Kidney capillary endothelial cell (primary cell): ENCODE results near the gene TCAP.

Experiments
- DNase-seq: peaks from one replicate; pipeline ENCODE4 v3.0.0-alpha.2; 2018; ENCODE audit warnings: low spot score

Gene TCAP

GRCh38 chr17:39664581-39665561, at the start of gene TCAP:
Gene TCAP (plus strand): TSS chr17:39665349. CDS start chr17:39665360, 11 bp downstream.
- no peak for DNase-seq

GRCh38 chr17:39615434-39615833, 49.7 kb upstream of the TCAP start:
- no peak for DNase-seq

DNA sequence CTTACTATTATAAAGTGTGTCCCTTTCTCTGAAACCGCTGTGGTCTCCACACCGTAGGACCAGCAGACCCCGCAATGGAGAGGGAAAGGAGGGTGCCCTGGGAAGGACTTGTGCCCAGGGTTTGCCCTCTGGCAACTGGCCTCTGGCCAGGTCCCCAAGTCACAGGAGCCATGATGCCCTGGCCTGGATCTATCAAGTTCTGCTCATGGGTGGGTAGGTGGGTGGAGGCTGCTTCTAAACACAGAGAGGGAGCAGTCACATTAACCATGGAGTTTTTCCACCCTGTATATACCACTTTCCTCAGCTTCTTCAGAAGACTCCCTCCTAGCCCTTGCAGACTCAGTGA, 48.1 kb upstream of the TCAP start:
- no peak for DNase-seq

DNA sequence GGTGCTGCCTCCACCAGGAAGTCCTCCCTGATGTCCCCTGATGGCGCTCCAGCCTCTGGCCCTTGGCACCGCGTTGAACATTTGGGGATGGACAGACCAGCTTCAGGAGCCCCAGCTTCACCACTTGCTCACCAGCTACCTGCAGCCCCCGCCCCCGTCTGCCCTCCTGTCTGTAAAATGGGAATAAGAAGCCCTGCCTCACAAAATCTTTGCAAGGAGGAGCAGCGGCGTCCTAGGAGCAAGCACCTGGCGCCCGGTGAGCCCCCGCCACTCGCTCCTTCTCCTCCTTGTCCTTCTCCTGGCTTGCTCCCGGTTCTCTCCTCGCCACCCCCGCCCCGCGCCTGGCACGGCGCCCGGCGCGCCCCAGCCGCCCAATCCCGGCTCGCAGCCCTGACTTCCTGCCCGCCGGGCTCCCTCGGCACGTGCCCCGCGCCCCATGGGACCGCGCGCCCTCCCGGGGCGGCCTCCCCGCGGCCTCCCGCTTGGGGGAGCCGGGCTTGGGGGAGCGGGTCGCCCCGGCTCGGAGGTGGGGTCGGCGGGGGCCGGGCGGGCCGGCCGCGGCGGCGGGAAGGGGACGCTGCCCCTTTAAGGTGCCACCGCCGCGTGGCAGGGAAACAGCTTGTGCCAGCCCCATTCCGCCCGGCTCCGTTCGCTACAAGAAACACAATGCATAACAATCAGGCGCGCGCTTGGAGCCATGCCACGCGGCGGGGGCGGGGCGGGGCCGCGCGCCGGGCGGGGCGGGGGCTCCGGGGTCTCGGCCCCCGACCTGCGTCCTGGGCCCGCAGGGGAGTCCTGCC, 47.5 kb upstream of the TCAP start:
- DNase-seq: peak; percentile 30

GRCh38 chr17:39618246-39618913, 46.8 kb upstream of the TCAP start:
- no peak for DNase-seq

- DNase-seq: no peak
Measured at GRCh38 chr17:39618956-39619785, 46.0 kb upstream of the TCAP start.

GRCh38 chr17:39619786-39620101, 45.4 kb upstream of the TCAP start:
- no peak for DNase-seq

GRCh38 chr17:39621523-39622379, 43.4 kb upstream of the TCAP start:
- DNase-seq: peak; percentile 67

DNA sequence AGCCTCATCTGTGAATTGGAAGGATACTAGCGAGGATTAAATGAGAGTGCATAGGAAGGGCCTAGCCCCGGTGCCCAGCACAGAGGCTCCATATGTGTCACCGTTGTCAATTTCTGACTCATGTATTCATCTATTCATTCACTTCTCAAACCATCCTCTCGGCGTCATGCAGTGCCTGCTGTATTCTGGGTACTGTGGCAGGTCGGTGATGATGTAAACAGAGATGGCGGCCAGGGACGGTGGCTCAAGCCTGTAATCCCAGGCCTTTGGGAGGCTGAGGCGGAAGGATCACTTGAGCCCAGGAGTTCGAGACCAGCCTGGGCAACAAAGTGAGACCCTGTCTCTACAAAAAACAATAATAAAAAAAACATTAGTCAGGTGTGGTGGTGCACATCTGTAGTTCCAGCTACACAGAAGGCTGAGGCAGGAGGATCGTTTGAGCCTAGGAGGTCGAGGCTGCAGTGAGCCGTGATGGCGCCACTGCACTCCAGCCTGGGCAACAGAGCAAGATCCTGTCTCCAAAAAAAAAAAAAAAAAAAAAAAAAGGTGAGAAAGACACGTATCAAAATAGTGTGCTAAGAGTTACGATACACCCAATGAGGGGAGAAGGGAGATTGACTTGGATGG, 42.7 kb upstream of the TCAP start:
- DNase-seq: no peak

DNA sequence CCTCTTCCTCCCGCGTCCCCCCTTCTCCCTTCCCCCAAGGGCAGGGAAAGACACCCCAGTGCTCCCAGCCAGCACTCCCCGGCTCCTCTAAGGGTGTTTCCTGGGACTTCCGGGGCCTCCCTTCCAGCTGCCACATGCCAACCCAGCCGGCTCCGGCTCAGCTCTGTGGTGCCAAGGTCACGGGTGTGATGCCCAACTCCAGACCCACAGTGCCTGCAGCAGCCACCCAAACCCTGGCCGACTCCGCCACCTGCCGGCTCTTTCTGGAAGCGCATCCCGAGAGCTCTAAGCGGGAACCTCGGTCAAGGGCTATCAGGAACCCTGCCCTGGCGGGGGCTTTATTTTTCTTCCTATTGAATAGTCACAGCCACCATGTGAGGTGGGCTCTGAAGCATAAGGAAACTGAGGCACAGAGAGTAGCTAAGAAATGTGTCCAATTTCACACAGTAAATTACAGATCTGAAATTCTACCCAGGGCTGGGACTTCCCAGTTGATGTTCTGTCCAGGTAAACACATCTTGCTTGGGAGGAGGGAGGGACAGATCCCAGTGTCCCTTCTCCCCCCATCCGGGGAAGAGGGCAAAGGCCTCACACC, 41.7 kb upstream of the TCAP start:
- peak; percentile 68 for DNase-seq

DNA sequence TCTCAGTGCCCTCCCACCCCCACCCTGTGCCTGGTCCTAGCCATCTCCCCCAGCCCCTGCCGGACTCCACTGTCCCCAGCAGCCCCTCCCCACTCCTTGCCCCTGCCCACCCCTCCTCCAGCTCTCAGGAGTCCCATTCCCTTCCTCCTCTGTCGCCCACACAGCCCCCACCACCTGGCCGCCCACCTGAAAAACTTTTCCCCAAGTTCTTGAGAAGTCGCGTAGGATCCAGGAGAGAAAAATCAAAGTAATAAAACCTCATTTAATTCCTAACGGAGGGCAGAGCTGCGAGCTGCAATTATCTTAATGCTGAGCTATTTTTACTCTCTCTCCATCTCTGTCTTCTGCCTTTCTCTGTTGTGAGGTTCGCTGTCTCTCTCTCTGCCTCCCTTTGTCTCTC, 40.8 kb upstream of the TCAP start:
- DNase-seq: no peak

- no peak for DNase-seq
Measured at GRCh38 chr17:39625198-39625785, 39.9 kb upstream of the TCAP start.

DNA sequence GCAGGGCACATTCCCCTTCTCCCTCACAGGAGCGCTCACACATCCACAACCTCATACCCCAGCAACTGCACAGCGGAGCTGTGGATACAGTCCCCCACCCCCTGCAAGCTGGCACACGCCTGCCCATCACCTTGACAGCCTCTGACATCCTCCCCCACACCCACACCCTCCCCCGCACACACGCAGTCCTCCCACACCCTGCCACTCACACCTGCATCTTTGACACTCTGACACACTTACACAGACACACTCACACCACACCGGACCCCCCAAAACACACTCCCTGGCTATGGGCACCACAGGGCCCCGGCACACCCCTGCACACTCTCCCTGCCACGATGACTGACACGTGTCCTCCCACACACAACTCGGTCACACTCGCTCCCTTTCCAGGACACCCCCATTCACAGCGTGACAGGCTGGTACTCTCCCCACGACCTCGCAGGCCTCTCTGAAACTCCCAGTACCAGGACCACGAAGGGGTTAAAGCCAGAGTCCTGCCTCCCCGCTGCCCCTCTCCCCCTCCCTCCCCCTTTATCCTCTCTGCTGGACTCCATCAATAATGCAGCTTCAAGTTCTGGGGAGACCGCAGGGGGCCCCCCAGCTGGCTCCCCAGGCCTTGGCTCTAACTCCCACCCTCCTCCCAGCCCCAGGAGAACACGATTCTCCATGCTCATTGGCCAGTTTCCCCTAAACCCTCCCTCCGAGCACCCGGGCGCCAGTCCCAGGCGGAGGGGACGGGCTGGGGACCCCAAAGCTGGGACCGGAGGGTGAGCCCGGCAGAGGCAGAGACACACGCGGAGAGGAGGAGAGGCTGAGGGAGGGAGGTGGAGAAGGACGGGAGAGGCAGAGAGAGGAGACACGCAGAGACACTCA, 38.7 kb upstream of the TCAP start, which contains the start of gene PPP1R1B:
Gene PPP1R1B, plus strand, starts transcription at position 782 of the 876 bp plus-strand sequence. CDS start 441 bp downstream, outside the sequence.
- no peak for DNase-seq

- DNase-seq: no peak
Measured at GRCh38 chr17:39627047-39627711, 38.0 kb upstream of the TCAP start.

- DNase-seq: no peak
Measured at GRCh38 chr17:39627712-39628516, 37.2 kb upstream of the TCAP start.

GRCh38 chr17:39628655-39629493, 36.3 kb upstream of the TCAP start:
- no peak for DNase-seq
